ENCODE data around the gene CST3.
"Not testable (repeated sequence)": the region's sequence is repeated elsewhere in the genome, so short reads cannot be mapped to it uniquely, and the experiment has no call there.

Gene CST3

DNA sequence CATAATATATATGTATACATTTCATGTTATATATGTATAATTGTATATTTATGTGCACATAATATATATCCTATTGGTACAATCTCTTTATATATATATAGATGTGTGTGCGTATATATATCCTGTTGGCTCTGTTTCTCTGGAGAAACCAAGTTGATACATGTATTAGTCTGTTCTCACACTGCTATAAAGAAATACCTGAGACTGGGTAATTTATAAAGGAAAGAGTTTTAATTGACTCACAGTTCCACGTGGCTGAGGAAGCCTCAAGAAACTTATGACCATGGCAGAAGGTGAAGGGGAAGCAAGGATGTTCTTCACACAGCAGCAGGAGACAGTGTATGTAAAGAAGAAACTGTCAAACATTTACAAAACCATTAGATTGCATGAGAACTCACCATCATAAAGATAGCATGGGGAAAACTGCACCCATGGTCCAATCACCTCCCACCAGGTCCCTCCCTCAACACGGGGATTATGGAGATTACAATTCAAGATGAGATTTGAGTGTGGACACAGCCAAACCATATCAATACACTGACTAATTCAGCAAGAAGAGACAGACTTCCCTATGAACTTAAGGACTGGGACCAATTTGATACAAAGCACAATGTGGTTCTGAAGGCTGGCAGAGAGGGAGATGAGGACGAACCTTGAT is 14.0 kb downstream of the CST3 start:
- H3K4me1 ChIP-seq (ENCODE audit: low read depth, poor library complexity, severe bottlenecking) = no peaks in the 10 kb centered on the region
- H3K27ac ChIP-seq = no peak overlapping the region
- H3K9ac ChIP-seq = no peak overlapping the region
- H4K20me1 ChIP-seq (ENCODE audit: insufficient read depth) = no peaks in the 10 kb centered on the region
- no peak overlapping the region for H3K4me2 ChIP-seq
- H3K36me3 ChIP-seq (ENCODE audit: insufficient read depth) = no peaks in the 10 kb centered on the region
- no peak for TF ChIP-seq CTCF (conservative IDR thresholded peaks at IDR 0.05; ENCODE audit: low read depth, low read length)
- H3K4me3 ChIP-seq (IDR thresholded peaks at IDR 0.05; ENCODE audit: insufficient read depth, low read depth, low read length) = no peak overlapping the region
- no peak overlapping the region for H2AFZ ChIP-seq (ENCODE audit: low read depth)
- no peaks in the 10 kb centered on the region for H3K27me3 ChIP-seq (ENCODE audit: insufficient read depth, low read depth)
- no peaks in the 10 kb centered on the region for H3K79me2 ChIP-seq (ENCODE audit: insufficient read depth, low read depth)

DNA sequence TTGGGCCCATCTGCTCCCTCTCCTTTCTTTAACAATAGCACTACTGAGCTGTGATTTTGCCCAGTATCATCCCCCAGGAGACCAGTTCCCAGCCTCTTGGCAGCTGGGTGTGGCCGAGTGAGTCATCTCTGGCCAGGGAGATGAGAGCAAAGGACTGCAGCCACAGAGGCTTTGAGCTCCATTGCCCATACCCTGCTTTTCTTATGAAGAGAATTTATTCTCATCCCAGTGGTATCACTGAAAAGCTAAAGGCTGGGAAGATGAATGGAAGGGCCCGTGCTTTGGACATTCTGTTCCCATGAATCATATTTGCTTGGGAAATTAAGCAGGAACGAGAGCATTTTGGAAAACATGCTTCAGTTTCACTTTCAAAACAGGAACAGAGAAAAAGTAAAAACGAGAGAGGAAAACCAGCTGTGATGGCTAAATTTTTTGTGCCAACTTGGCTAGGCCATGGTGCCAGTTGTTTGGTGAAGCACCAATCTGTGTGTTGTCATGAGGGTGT is 14.9 kb downstream of the CST3 start:
- Histone ChIP-seq H2AFZ (ENCODE audit: low read depth) (no peak overlapping the region), H3K79me2 (ENCODE audit: insufficient read depth, low read depth) (no peaks in the 10 kb centered on the region), H3K27me3 (ENCODE audit: insufficient read depth, low read depth) (no peaks in the 10 kb centered on the region), H3K4me2 (no peak overlapping the region), H3K4me3 (IDR thresholded peaks at IDR 0.05; ENCODE audit: insufficient read depth, low read depth, low read length) (no peak overlapping the region), H3K9ac (no peak overlapping the region), H4K20me1 (ENCODE audit: insufficient read depth) (no peaks in the 10 kb centered on the region), H3K27ac (no peak overlapping the region), H3K4me1 (ENCODE audit: low read depth, poor library complexity, severe bottlenecking) (no peaks in the 10 kb centered on the region), H3K36me3 (ENCODE audit: insufficient read depth) (no peaks in the 10 kb centered on the region)
- no peak for TF ChIP-seq CTCF (conservative IDR thresholded peaks at IDR 0.05; ENCODE audit: low read depth, low read length)

DNA sequence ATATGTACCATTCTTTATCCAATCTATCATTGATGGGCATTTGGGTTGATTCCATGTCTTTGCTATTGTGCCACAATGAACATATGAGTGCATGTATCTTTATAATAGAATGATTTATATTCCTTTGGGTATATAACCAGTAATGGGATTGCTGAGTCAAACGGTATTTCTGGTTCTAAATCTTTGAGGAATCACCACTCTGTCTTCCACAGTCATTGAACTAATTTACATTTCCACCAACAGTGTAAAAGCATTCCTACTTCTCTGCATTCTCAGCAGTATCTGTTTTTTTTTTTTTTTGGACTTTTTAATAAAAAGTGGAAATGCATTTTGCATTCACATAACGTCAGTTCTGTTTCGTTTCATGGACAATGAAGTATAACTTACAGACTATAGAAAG is 15.4 kb downstream of the CST3 start:
- H3K4me3 ChIP-seq (IDR thresholded peaks at IDR 0.05; ENCODE audit: insufficient read depth, low read depth, low read length); H3K27ac ChIP-seq; H3K9ac ChIP-seq; H2AFZ ChIP-seq (ENCODE audit: low read depth); H3K27me3 ChIP-seq (ENCODE audit: insufficient read depth, low read depth); H3K79me2 ChIP-seq (ENCODE audit: insufficient read depth, low read depth); H3K36me3 ChIP-seq (ENCODE audit: insufficient read depth); H3K4me1 ChIP-seq (ENCODE audit: low read depth, poor library complexity, severe bottlenecking); H3K4me2 ChIP-seq; H4K20me1 ChIP-seq (ENCODE audit: insufficient read depth): not testable (repeated sequence)

- not testable (repeated sequence) for H3K27ac ChIP-seq; H3K36me3 ChIP-seq (ENCODE audit: insufficient read depth); H3K4me3 ChIP-seq (IDR thresholded peaks at IDR 0.05; ENCODE audit: insufficient read depth, low read depth, low read length); H3K27me3 ChIP-seq (ENCODE audit: insufficient read depth, low read depth); H3K79me2 ChIP-seq (ENCODE audit: insufficient read depth, low read depth); H3K9ac ChIP-seq; H4K20me1 ChIP-seq (ENCODE audit: insufficient read depth); H3K4me1 ChIP-seq (ENCODE audit: low read depth, poor library complexity, severe bottlenecking); H2AFZ ChIP-seq (ENCODE audit: low read depth); H3K4me2 ChIP-seq
These were observed 16.9 kb downstream of the CST3 start for GRCh38 chr20:23620670-23621386.

DNA sequence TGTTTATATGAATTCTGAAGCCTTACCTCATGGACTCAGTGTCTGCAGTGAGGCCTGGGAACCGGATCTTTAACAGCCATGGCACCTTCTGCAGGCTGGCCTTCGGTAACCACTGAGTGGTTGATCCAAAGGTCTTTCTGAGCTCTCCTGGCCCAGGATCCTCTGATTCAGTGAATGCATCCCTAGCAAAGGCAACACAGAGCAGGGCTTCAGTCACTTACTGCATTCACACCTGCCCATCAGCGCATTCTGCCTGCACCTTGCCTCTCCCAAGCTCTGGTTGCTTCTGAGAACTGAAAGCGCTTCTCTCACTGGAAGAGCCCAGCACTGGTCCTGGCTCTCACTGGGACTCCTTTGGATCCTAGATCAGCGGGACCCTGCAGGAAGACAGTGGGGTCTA is 23.6 kb downstream of the CST3 start:
- Histone ChIP-seq H3K36me3 (ENCODE audit: insufficient read depth) (no peaks in the 10 kb centered on the region), H3K27ac (no peak overlapping the region), H2AFZ (ENCODE audit: low read depth) (no peak overlapping the region), H3K9ac (no peak overlapping the region), H3K79me2 (ENCODE audit: insufficient read depth, low read depth) (no peaks in the 10 kb centered on the region), H3K4me2 (no peak overlapping the region), H3K4me3 (IDR thresholded peaks at IDR 0.05; ENCODE audit: insufficient read depth, low read depth, low read length) (no peak overlapping the region), H3K4me1 (ENCODE audit: low read depth, poor library complexity, severe bottlenecking) (no peaks in the 10 kb centered on the region), H3K27me3 (ENCODE audit: insufficient read depth, low read depth) (no peaks in the 10 kb centered on the region), H4K20me1 (ENCODE audit: insufficient read depth) (no peaks in the 10 kb centered on the region)
- TF ChIP-seq CTCF (conservative IDR thresholded peaks at IDR 0.05; ENCODE audit: low read depth, low read length) = no peak

Measured in KMS-11 (cell line).